Activated CD4-positive, alpha-beta T cell treated with anti-CD3 and anti-CD28 coated beads for 36 hours (primary cell): ENCODE data around the gene SPAAR. TPM values are rescaled to one million over a fixed set of nuclear protein-coding genes. Genes with fewer than 3 reads are reported as not detected.
"Not testable (repeated sequence)": the region's sequence is repeated elsewhere in the genome, so short reads cannot be mapped to it uniquely, and the experiment has no call there.

Source experiments
- ATAC-seq: fragments of 200-7000 bp; cut with Tn5 transposase; one replicate; pipeline ENCODE4 v1.10.0; 2021; ENCODE audit warnings: mild to moderate bottlenecking, moderate library complexity
- CTCF ChIA-PET: fragments of 350-600 bp; sonication (Branson Sonifier 250); formaldehyde crosslinking; loops from one replicate; lab custom pipeline; 2021; ENCODE audit warnings: antibody characterized with exemption; lab: Charles Lee
- POLR2A ChIA-PET: fragments of 350-600 bp; sonication (Branson Sonifier 250); formaldehyde crosslinking; loops from one replicate; lab custom pipeline; 2021; ENCODE audit warnings: antibody characterized with exemption, inconsistent platforms; lab: Charles Lee
- DNase-seq: peaks from one replicate; pipeline ENCODE4 v3.0.0-alpha.2; 2020
- H3K27ac Mint-ChIP-seq: one replicate; pipeline ENCODE4 v1.8.0; 2021; ENCODE audit warnings: mixed read lengths
- H3K27me3 Mint-ChIP-seq: one replicate; pipeline ENCODE4 v1.8.0; 2021; ENCODE audit warnings: mixed read lengths
- H3K36me3 Mint-ChIP-seq: one replicate; pipeline ENCODE4 v1.8.0; 2021; ENCODE audit warnings: low read depth, mixed read lengths
- H3K4me1 Mint-ChIP-seq: one replicate; pipeline ENCODE4 v1.8.0; 2021; ENCODE audit warnings: mixed read lengths
- H3K4me3 Mint-ChIP-seq: one replicate; pipeline ENCODE4 v1.8.0; 2021; ENCODE audit warnings: mild to moderate bottlenecking, moderate library complexity, mixed read lengths
- H3K9me3 Mint-ChIP-seq: one replicate; pipeline ENCODE4 v1.8.0; 2021; ENCODE audit warnings: low read depth, mixed read lengths
- intact Hi-C, 2 experiments: fragments of 100-400 bp; cut with DNase I in 1 of 2; cut with micrococcal nuclease in 1 of 2; formaldehyde crosslinking; loops; one replicate each; pipeline versions ENCODE4 v1.14.2 to v1.15.1; 2022 to 2024; cut with DNase I, micrococcal nuclease
- total RNA-seq, 2 experiments: library from RNA; stranded (reverse); gene quantifications; one replicate each; pipeline ENCODE4 v1.2.3, GENCODE V29; 2021

Gene SPAAR
- total RNA-seq, 2 experiments from 2014 or later: not detected

GRCh38 chr9:35923927-35924763 lies 14.9 kb downstream of the SPAAR start:
- DNase-seq: peak; percentile 72
- ChIA-PET POLR2A (interaction anchor here (0.7 kb wide), 2 partner anchors 12 to 243 kb away, joined by 3 to 4 read pairs; no protein-coding TSS in a partner anchor), CTCF (interaction anchor here (0.6 to 3.0 kb wide), 9 partner anchors 11 to 112 kb away, joined by 3 to 14 read pairs (median 3); partner anchors contain the start of gene SPAG8)
- H3K4me1 Mint-ChIP-seq: peaks cover 25% of the 10 kb centered on the region
- no peaks in the 10 kb centered on the region for H3K9me3 Mint-ChIP-seq
- H3K27ac Mint-ChIP-seq: peak overlapping the region; percentile 53
- H3K36me3 Mint-ChIP-seq: no peaks in the 10 kb centered on the region
- intact Hi-C loops: loop anchor here (1.0 to 2.0 kb wide), 3 partner anchors 8 to 76 kb away; no protein-coding TSS in a partner anchor
- H3K4me3 Mint-ChIP-seq: no peak overlapping the region
- no peaks in the 10 kb centered on the region for H3K27me3 Mint-ChIP-seq
- peak; percentile 97 for ATAC-seq

- no peak overlapping the region for H3K4me3 Mint-ChIP-seq
- H3K27me3 Mint-ChIP-seq: no peaks in the 10 kb centered on the region
- ATAC-seq: no peak
- CTCF ChIA-PET: interaction anchor here (0.6 to 1.5 kb wide), 5 partner anchors 11 to 104 kb away, joined by 3 to 5 read pairs (median 3); no protein-coding TSS in a partner anchor
- intact Hi-C loops: no loop called here
- POLR2A ChIA-PET: no interaction called here
- peaks cover 24% of the 10 kb centered on the region for H3K4me1 Mint-ChIP-seq
- no peak overlapping the region for H3K27ac Mint-ChIP-seq
- DNase-seq: no peak
- H3K36me3 Mint-ChIP-seq: no peaks in the 10 kb centered on the region
- H3K9me3 Mint-ChIP-seq: no peaks in the 10 kb centered on the region
Observed at GRCh38 chr9:35928591-35929452, 19.5 kb downstream of the SPAAR start.

GRCh38 chr9:35929453-35929718 lies 20.1 kb downstream of the SPAAR start:
- ATAC-seq (no peak), DNase-seq (no peak)
- no peaks in the 10 kb centered on the region for H3K27me3 Mint-ChIP-seq
- ChIA-PET POLR2A (no interaction called here), CTCF (interaction anchor here (0.6 to 1.0 kb wide), 3 partner anchors 9 to 27 kb away, joined by 3 read pairs; no protein-coding TSS in a partner anchor)
- H3K9me3 Mint-ChIP-seq: no peaks in the 10 kb centered on the region
- no peaks in the 10 kb centered on the region for H3K36me3 Mint-ChIP-seq
- peaks cover 20% of the 10 kb centered on the region for H3K4me1 Mint-ChIP-seq
- intact Hi-C loops: no loop called here
- H3K4me3 Mint-ChIP-seq: no peak overlapping the region
- H3K27ac Mint-ChIP-seq: no peak overlapping the region

- no peaks in the 10 kb centered on the region for H3K27me3 Mint-ChIP-seq
- no peak overlapping the region for H3K27ac Mint-ChIP-seq
- intact Hi-C loops: no loop called here
- POLR2A ChIA-PET: interaction anchor here (0.6 kb wide), 1 partner anchor 283 kb away, joined by 4 read pairs; no protein-coding TSS in a partner anchor
- CTCF ChIA-PET: interaction anchor here (1.5 kb wide), 1 partner anchor 10 kb away, joined by 3 read pairs; no protein-coding TSS in a partner anchor
- ATAC-seq: no peak
- DNase-seq: no peak
- H3K9me3 Mint-ChIP-seq: no peaks in the 10 kb centered on the region
- H3K4me3 Mint-ChIP-seq: no peak overlapping the region
- H3K4me1 Mint-ChIP-seq: peaks cover 15% of the 10 kb centered on the region
- H3K36me3 Mint-ChIP-seq: no peaks in the 10 kb centered on the region
Observed at GRCh38 chr9:35930521-35930920, 21.2 kb downstream of the SPAAR start.

GRCh38 chr9:35930989-35931388 lies 21.7 kb downstream of the SPAAR start:
- Mint-ChIP-seq H3K4me3 (no peak overlapping the region), H3K27me3 (no peaks in the 10 kb centered on the region), H3K36me3 (no peaks in the 10 kb centered on the region), H3K4me1 (peaks cover 15% of the 10 kb centered on the region), H3K27ac (no peak overlapping the region), H3K9me3 (no peaks in the 10 kb centered on the region)
- ChIA-PET POLR2A (interaction anchor here (0.6 kb wide), 1 partner anchor 283 kb away, joined by 4 read pairs; no protein-coding TSS in a partner anchor), CTCF (interaction anchor here (0.5 to 1.5 kb wide), 4 partner anchors 10 to 80 kb away, joined by 3 read pairs; no protein-coding TSS in a partner anchor)
- intact Hi-C loops: no loop called here
- DNase-seq: no peak
- ATAC-seq: no peak

GRCh38 chr9:35932735-35933134 lies 23.4 kb downstream of the SPAAR start:
- intact Hi-C loops: loop anchor here (1.0 kb wide), 2 partner anchors 8 to 29 kb away; no protein-coding TSS in a partner anchor
- peaks cover 5% of the 10 kb centered on the region for H3K36me3 Mint-ChIP-seq
- DNase-seq: peak; percentile 41
- CTCF ChIA-PET: interaction anchor here (1.9 to 3.3 kb wide), 2 partner anchors 12 to 30 kb away, joined by 6 to 9 read pairs; no protein-coding TSS in a partner anchor
- H3K27me3 Mint-ChIP-seq: no peaks in the 10 kb centered on the region
- ATAC-seq: peak; percentile 72
- no peak overlapping the region for H3K4me3 Mint-ChIP-seq
- H3K4me1 Mint-ChIP-seq: peaks cover 23% of the 10 kb centered on the region
- POLR2A ChIA-PET: no interaction called here
- no peak overlapping the region for H3K27ac Mint-ChIP-seq
- H3K9me3 Mint-ChIP-seq: peaks cover 7% of the 10 kb centered on the region

GRCh38 chr9:35933550-35934067 lies 24.3 kb downstream of the SPAAR start:
- peak overlapping the region; percentile 20 for H3K27ac Mint-ChIP-seq
- H3K4me1 Mint-ChIP-seq: peaks cover 32% of the 10 kb centered on the region
- intact Hi-C loops: loop anchor here in 1 of 2 experiments (1.0 kb wide), 1 partner anchor 30 kb away; no protein-coding TSS in a partner anchor
- DNase-seq: no peak
- H3K4me3 Mint-ChIP-seq: no peak overlapping the region
- ChIA-PET CTCF (interaction anchor here (0.9 to 3.3 kb wide), 3 partner anchors 10 to 30 kb away, joined by 4 to 9 read pairs (median 6); no protein-coding TSS in a partner anchor), POLR2A (no interaction called here)
- H3K9me3 Mint-ChIP-seq: peaks cover 7% of the 10 kb centered on the region
- peaks cover 5% of the 10 kb centered on the region for H3K36me3 Mint-ChIP-seq
- ATAC-seq: peak; percentile 59
- no peaks in the 10 kb centered on the region for H3K27me3 Mint-ChIP-seq

- ATAC-seq: peak; percentile 41
- H3K9me3 Mint-ChIP-seq, POLR2A ChIA-PET, H3K36me3 Mint-ChIP-seq, H3K4me3 Mint-ChIP-seq, H3K27me3 Mint-ChIP-seq, DNase-seq, intact Hi-C loops: not testable (repeated sequence)
- CTCF ChIA-PET: interaction anchor here (0.9 to 3.3 kb wide), 3 partner anchors 9 to 31 kb away, joined by 4 to 9 read pairs (median 6); no protein-coding TSS in a partner anchor
- H3K4me1 Mint-ChIP-seq: peaks cover 37% of the 10 kb centered on the region
- peak overlapping the region; percentile 20 for H3K27ac Mint-ChIP-seq
Observed at GRCh38 chr9:35934069-35934468, 24.8 kb downstream of the SPAAR start.

- no peak for ATAC-seq
- ChIA-PET CTCF (interaction anchor here (1.2 to 3.3 kb wide), 3 partner anchors 10 to 40 kb away, joined by 3 to 9 read pairs (median 5); no protein-coding TSS in a partner anchor), POLR2A (no interaction called here)
Observed at GRCh38 chr9:35935261-35935660, 26.0 kb downstream of the SPAAR start.

GRCh38 chr9:35935755-35936509 lies 26.6 kb downstream of the SPAAR start:
- H3K27ac Mint-ChIP-seq: no peak overlapping the region
- peaks cover 7% of the 10 kb centered on the region for H3K9me3 Mint-ChIP-seq
- POLR2A ChIA-PET: no interaction called here
- CTCF ChIA-PET: interaction anchor here (1.2 to 1.7 kb wide), 2 partner anchors 13 to 40 kb away, joined by 3 to 5 read pairs; no protein-coding TSS in a partner anchor
- peaks cover 5% of the 10 kb centered on the region for H3K36me3 Mint-ChIP-seq
- ATAC-seq (no peak), DNase-seq (no peak)
- H3K4me3 Mint-ChIP-seq: no peak overlapping the region
- intact Hi-C loops: no loop called here
- H3K27me3 Mint-ChIP-seq: no peaks in the 10 kb centered on the region
- H3K4me1 Mint-ChIP-seq: peaks cover 55% of the 10 kb centered on the region

More at GRCh38 chr9:35935261-35935660, 26.0 kb downstream of the SPAAR start:
- no peaks in the 10 kb centered on the region for H3K27me3 Mint-ChIP-seq
- H3K36me3 Mint-ChIP-seq: peaks cover 5% of the 10 kb centered on the region
- no peak overlapping the region for H3K27ac Mint-ChIP-seq
- H3K9me3 Mint-ChIP-seq: peaks cover 7% of the 10 kb centered on the region
- H3K4me3 Mint-ChIP-seq: no peak overlapping the region
- H3K4me1 Mint-ChIP-seq: peaks cover 49% of the 10 kb centered on the region
- intact Hi-C loops: no loop called here
- DNase-seq: no peak
